Mucosa of rectum (tissue), 2 donors: ENCODE measurements around the gene ANKMY1.

Source experiments
- H3K27ac ChIP-seq, 2 donors: one replicate each; pipeline ENCODE4 v1.7.0; 2013; ENCODE audit warnings: inconsistent platforms in 2 of 2, low read depth in 2 of 2, low read length in 2 of 2
- H3K27me3 ChIP-seq, 2 donors: one replicate each; pipeline ENCODE4 v1.7.0; 2013; ENCODE audit warnings: low read length in 2 of 2; ENCODE audit not compliant: control insufficient read depth in 2 of 2, insufficient read depth in 2 of 2
- H3K36me3 ChIP-seq, 2 donors: one replicate each; pipeline ENCODE4 v1.7.0; 2013; ENCODE audit warnings: low read length in 2 of 2; ENCODE audit not compliant: control insufficient read depth in 2 of 2, insufficient read depth in 2 of 2
- H3K4me1 ChIP-seq, 2 donors: one replicate each; pipeline ENCODE4 v1.7.0; 2013; ENCODE audit warnings: low read length in 2 of 2, mild to moderate bottlenecking in 1 of 2; ENCODE audit not compliant: control insufficient read depth in 2 of 2, insufficient read depth in 2 of 2
- H3K4me3 ChIP-seq, 2 donors: one replicate each; pipeline ENCODE4 v1.7.0; 2013; ENCODE audit warnings: low read length in 2 of 2
- H3K9ac ChIP-seq, 2 donors: one replicate each; pipeline ENCODE4 v1.7.0; 2013; ENCODE audit warnings: low read length in 2 of 2, low read depth in 1 of 2, mild to moderate bottlenecking in 1 of 2
- H3K9me3 ChIP-seq, 2 donors: one replicate each; pipeline ENCODE4 v1.7.0; 2013; ENCODE audit warnings: low read length in 2 of 2; ENCODE audit not compliant: control insufficient read depth in 2 of 2
- donor health status: healthy.
- donor health status: Normal muscosa, but diverticular disease.

Gene ANKMY1

DNA sequence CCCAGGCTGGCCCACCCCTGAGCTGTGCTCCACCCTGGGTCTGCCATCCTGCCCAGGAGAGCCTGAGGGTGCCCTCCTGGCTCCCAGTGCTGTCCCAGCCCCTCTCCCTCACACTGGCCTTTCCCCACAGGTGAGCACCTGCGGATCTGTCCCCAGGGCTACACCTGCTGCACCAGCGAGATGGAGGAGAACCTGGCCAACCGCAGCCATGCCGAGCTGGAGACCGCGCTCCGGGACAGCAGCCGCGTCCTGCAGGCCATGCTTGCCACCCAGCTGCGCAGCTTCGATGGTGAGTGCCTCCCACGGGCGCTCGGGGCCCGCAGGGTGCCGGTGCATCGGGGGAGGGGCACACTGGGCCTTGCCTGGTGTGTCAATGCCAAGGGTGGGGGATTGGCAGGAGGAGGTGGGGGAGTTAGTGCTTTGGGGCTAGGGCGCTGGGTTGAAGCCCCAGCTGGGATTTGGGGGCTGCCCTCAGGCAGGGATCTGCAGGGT is 98.8 kb downstream of the ANKMY1 start:
- H3K9me3 ChIP-seq: no peaks in the 10 kb centered on the region
- H3K27ac ChIP-seq: no peak overlapping the region
- H3K36me3 ChIP-seq: peaks cover 3 to 4% of the 10 kb centered on the region in 2 donors
- H3K27me3 ChIP-seq: peaks cover 15 to 26% of the 10 kb centered on the region in 2 donors
- H3K4me3 ChIP-seq: no peak overlapping the region
- H3K4me1 ChIP-seq: peaks cover 3 to 9% of the 10 kb centered on the region in 2 donors
- no peak overlapping the region for H3K9ac ChIP-seq

DNA sequence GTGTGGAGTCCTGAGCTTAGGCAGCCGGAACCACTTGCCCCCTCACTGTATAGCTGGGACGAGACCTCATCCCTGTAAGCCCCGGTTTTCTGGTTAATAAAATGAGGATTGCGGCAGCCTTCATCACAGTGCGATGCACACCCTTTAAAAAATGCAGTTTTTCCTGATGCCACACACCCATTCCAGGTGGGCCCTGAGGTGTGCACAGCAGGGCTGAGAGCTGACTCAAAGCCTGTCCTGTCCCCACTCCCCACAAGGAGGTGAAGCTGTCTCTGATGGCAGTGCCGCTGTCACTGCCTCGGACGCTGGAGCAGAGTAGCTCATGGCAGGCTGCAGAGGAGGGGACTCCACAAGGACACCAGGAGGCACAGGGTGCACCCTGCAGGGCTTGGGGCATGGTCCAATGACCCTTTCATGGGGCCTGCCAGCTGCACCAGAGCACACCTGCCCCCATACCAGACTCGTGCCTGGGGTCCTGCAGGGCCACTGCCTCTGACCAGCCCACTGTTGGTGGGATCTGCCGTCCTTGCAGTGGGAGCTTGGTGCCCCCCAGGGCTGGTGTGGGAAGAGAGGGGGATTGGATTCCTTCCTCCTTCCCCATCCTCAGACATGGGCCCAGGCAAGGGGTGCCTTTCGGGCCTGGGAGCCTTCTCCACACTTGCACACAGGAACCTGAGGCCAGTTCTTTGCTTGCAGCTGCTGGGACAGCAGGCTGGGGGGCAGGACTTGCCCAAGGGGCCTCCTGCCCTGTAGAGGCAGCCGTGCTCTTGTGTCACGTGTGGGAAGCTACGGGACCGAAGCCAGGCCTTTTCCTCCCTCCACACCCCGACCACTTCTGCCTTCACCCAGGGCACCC is 99.5 kb downstream of the ANKMY1 start:
- Histone ChIP-seq H3K36me3 (no peaks in the 10 kb centered on the region), H3K9ac (no peak overlapping the region), H3K4me1 (peaks cover 3 to 9% of the 10 kb centered on the region in 2 donors), H3K27ac (no peak overlapping the region), H3K9me3 (no peaks in the 10 kb centered on the region), H3K27me3 (peaks cover 15 to 26% of the 10 kb centered on the region in 2 donors), H3K4me3 (no peak overlapping the region)

DNA sequence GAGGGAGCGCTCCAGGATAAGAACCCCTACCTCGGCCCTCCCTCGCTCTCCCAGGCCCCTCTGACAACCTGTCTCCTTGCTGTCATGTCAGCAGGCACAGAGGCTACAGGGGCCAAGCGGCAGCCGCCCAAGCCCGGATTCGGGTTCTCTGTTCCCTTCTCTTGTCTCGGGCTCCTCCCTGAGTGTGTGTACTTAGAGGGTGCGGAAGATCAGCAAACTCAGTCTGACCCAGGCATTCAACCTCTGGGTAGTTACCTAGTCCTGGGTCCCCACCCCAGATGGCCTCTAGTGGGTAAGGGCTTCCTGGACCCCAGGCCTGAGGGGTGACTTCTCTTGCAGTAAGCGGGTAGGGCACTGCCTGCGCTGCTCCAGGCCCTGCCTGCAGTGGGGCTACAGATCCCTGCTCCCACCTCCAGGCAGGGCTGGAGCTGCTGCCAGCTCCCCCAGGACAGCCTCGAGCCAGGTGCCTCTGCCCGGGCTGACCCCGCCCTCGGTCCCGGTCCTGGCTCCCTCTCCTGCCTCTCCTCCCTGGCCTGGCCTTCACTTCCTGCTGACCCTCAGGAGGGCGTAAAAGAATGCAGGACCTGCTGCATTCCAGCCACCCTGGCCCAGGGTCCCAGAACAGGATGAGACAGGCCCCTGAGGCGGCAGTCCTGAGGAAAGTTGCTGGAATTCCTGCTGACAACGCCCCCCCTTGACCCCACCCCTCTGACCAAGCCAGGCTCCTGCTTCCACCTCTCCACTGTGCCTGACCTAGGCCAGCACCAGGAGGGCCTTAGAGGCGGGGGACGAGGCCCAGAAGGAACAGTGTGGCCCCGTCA is 100.4 kb downstream of the ANKMY1 start:
- no peak overlapping the region for H3K27ac ChIP-seq

DNA sequence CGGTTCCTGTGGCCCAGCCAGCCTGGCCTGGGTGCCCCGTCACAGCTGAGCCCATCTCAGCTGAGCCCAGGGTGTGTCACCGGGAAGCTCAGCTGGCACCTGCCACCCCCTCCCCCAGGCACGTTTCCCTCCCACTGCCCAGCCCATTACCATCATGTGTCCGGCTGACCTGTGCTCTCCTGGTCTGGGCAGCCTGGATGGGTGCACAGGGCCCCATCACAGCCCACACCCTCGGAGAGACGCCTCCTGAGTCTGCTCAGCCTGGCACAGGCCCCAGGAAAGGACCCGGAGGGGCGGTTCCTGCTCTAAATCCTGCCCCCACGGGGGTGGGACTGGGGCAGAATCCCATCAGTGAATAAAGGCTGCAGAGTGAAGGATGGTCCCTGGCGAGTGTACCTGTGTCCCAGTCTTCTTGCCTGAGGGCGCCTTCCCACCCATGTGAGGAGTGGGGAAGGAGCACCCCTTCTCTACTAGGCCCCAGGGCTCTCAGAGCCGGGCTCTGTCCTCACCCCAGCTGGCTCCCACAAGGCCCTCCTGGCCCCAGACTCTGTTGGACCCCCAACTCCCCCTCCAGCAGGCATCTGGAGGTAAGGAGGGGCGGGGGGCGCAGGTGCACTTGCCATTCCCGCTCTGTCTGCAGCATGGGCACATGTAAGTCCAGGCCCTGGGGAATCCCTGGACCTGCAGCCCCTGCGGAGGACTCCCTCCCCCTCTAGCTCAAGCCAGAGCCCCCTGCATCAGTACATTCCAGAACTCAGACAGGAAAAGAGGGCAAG is 101.2 kb downstream of the ANKMY1 start:
- Histone ChIP-seq H3K4me3 (no peak overlapping the region), H3K4me1 (peaks cover 3 to 9% of the 10 kb centered on the region in 2 donors), H3K27me3 (peaks cover 21 to 33% of the 10 kb centered on the region in 2 donors), H3K27ac (peak overlapping the region in 1 of 2 donors; percentile 7), H3K36me3 (no peaks in the 10 kb centered on the region), H3K9ac (no peak overlapping the region), H3K9me3 (no peaks in the 10 kb centered on the region)

More for the DNA sequence above, 100.4 kb downstream of the ANKMY1 start:
- Histone ChIP-seq H3K36me3 (no peaks in the 10 kb centered on the region), H3K4me1 (peaks cover 3 to 9% of the 10 kb centered on the region in 2 donors), H3K9me3 (no peaks in the 10 kb centered on the region), H3K27me3 (peaks cover 15 to 26% of the 10 kb centered on the region in 2 donors), H3K4me3 (no peak overlapping the region), H3K9ac (no peak overlapping the region)

DNA sequence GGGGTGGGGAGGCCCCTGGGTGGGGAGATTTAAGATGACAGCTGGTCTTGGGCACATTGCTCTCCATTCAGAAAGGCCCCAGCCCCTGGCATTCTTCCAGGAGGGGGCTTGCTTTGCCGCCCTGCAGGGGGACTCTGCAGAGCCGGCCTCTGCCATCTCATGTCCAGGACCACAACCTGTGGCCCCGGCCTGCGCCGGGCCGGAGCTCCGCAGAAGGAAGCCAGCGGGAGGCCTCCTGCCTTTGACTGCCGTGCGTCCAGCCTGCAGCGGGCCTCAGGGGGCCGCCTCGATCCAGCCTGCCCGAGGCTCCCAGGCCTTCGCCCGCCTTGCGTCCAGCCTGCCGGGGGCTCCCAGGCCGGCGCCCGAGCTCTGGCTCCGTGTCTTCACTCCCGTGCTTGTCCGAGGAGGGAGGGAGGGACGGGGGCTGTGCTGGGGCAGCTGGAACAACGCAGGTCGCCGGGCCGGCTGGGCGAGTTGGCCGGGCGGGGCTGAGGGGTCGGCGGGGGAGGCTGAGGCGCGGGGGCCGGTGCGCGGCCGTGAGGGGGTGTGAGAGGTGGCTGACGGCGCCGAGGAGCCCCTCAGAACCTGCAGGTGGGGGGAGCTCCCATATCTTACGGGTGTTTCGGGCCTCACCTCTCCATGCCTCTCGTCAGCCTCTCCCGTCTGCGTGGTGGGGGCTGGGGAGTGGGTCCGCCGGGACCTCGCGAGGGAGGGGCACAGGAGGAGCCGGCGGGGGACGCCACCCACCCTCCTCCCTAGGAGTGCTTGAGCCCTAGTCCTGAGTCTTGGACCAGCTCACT is 101.9 kb downstream of the ANKMY1 start:
- Histone ChIP-seq H3K27me3 (peaks cover 26 to 36% of the 10 kb centered on the region in 2 donors), H3K9me3 (no peaks in the 10 kb centered on the region), H3K4me3 (no peak overlapping the region), H3K9ac (no peak overlapping the region), H3K36me3 (no peaks in the 10 kb centered on the region), H3K27ac (peak overlapping the region in 1 of 2 donors; percentile 7), H3K4me1 (peaks cover 3 to 9% of the 10 kb centered on the region in 2 donors)

DNA sequence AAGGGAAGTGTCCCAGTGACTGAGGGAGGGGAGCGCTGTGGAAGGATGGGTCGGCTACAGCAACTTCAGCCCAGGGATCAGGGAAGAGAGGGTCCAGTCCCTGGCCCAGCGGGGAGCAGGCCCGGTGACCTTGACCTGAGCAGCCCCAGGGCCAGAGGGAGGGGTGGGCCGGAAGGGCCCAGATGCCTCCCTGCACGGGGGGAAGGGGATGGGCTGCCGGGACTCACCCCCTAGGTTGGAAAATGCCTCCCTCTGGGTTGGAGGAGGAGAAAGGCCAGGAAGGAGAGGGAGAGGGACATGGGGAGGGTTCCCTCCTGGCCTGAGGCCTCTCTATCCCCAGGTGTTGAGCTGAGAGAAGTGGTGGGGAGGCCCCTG is 102.5 kb downstream of the ANKMY1 start:
- no peak overlapping the region for H3K4me3 ChIP-seq
- no peaks in the 10 kb centered on the region for H3K36me3 ChIP-seq
- H3K27ac ChIP-seq: no peak overlapping the region
- H3K9ac ChIP-seq: no peak overlapping the region
- H3K27me3 ChIP-seq: peaks cover 31 to 36% of the 10 kb centered on the region in 2 donors
- peaks cover 3 to 9% of the 10 kb centered on the region in 2 donors for H3K4me1 ChIP-seq
- no peaks in the 10 kb centered on the region for H3K9me3 ChIP-seq

DNA sequence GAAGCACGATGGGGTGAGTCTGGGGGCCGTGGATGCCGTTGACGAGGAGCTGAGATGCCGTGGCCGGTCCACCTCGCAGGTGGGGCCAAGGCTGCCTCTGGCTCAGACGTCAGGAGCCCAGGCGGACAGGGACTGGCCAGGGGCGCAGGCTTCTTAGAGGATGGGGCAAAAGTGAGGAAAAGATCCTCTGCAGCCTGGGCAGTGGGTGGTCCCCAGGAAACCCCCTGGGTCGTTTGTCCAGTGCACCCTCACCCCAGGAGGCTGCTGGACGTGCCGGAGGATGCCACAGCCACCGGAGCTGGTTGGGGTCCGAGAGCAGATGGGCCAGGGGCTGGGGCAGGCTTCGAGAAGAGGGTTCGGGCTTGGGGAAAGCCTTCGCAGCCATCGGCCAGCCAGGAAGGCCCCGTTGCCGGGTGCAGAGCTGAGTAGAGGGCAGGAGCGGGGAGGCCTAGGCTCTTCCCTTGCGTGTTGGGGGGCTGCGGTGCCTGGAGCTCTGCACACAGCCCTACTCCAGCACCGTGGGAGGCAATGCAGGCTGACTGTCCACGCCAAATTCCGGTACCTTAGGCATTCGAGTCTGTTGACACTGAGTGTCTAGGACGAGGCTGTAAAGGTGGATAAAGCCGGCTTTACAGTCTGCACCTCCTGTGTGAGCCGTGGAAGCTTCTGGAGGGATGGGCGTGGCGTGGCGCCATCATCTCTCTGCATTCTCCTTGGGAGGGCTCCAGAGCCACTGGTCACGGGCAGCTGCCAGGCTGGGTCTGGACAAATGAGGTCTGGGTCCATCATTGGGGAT is 103.5 kb downstream of the ANKMY1 start:
- Histone ChIP-seq H3K4me3 (no peak overlapping the region), H3K9me3 (no peaks in the 10 kb centered on the region), H3K36me3 (no peaks in the 10 kb centered on the region), H3K27me3 (peaks cover 31 to 36% of the 10 kb centered on the region in 2 donors), H3K27ac (no peak overlapping the region), H3K4me1 (peaks cover 3 to 9% of the 10 kb centered on the region in 2 donors), H3K9ac (no peak overlapping the region)

DNA sequence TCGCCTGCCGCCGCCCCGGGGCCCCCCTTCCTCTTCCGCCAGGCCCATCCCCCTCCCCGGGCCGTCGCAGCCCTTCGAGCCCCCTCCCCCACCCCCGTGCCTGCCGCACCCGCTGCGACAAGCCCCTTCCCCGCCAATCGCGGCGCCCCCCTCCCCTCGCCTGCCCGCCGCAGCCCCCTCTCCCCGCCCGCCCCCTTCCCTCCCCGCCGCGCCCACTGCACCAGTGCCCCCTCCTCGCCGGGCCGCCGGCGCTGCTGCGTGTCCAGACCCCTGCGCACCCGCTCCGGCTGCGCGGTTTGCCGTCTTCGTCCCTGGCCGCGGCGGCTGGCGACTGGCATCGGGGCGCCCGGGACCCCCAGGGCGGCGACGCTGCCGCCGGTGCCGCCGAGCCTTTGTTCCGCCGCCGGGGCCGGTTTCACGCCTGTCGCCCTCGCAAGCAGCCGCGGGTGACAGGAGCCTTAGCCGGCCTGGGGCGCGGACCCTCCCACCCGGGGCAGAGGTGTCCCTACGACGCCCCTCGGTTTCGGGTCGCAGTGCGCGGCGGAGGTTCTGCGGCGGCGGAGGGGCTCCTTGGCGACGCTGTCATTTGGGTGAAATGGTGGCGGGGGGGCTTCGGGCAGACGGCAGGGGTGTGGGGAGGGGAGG is 104.2 kb downstream of the ANKMY1 start:
- Histone ChIP-seq H3K9me3 (no peaks in the 10 kb centered on the region), H3K4me1 (peaks cover 3 to 9% of the 10 kb centered on the region in 2 donors), H3K9ac (no peak overlapping the region), H3K27ac (no peak overlapping the region), H3K27me3 (peaks cover 31 to 36% of the 10 kb centered on the region in 2 donors), H3K4me3 (no peak overlapping the region), H3K36me3 (no peaks in the 10 kb centered on the region)
